MM.1S (cell line): ENCODE data around the gene ZSCAN21.
"Not testable (repeated sequence)": the region's sequence is repeated elsewhere in the genome, so short reads cannot be mapped to it uniquely, and the experiment has no call there.

ENCODE experiments used
- DNase-seq: peaks from one replicate; pipeline ENCODE4 v3.0.0-alpha.2; 2015
- H2AFZ ChIP-seq: fragments of 300-600 bp; sonication (generic); 2 replicates; pipeline ENCODE4 v1.6.0; 2016; ENCODE audit warnings: antibody characterized with exemption, low read length
- H3F3A ChIP-seq: fragments of 300-600 bp; sonication (generic); 2 replicates; pipeline ENCODE4 v1.6.1; 2016; ENCODE audit warnings: mild to moderate bottlenecking, antibody characterized with exemption, low read length, moderate library complexity, mixed read lengths; ENCODE audit not compliant: insufficient read depth
- H3K27ac ChIP-seq: fragments of 300-600 bp; sonication (generic); 2 replicates; pipeline ENCODE4 v1.5.1; 2016; ENCODE audit warnings: mild to moderate bottlenecking, low read length
- H3K27me3 ChIP-seq: fragments of 300-600 bp; sonication (generic); replicated peaks from 2 replicates; pipeline ENCODE4 v1.6.0; 2016; ENCODE audit warnings: low read length; ENCODE audit not compliant: insufficient read depth
- H3K36me3 ChIP-seq: fragments of 300-600 bp; sonication (generic); replicated peaks from 2 replicates; pipeline ENCODE4 v1.6.1; 2016; ENCODE audit warnings: mild to moderate bottlenecking, low read length, mixed read lengths; ENCODE audit not compliant: insufficient read depth
- H3K4me1 ChIP-seq: fragments of 300-600 bp; sonication (generic); 2 replicates; pipeline ENCODE4 v1.6.1; 2016; ENCODE audit warnings: low read length, mixed read lengths
- H3K4me2 ChIP-seq: fragments of 300-600 bp; sonication (generic); 2 replicates; pipeline ENCODE4 v1.6.0; 2016; ENCODE audit warnings: low read depth, low read length
- H3K4me3 ChIP-seq: fragments of 300-600 bp; sonication (generic); 2 replicates; pipeline ENCODE4 v1.5.1; 2016; ENCODE audit warnings: low read length, mixed read lengths
- H3K79me2 ChIP-seq: fragments of 300-600 bp; sonication (generic); 2 replicates; pipeline ENCODE4 v1.6.1; 2016; ENCODE audit warnings: mixed run types, low read length, mixed read lengths
- H3K9ac ChIP-seq: fragments of 300-600 bp; sonication (generic); 2 replicates; pipeline ENCODE4 v1.6.1; 2016; ENCODE audit warnings: low read length, mixed read lengths
- H3K9me2 ChIP-seq: fragments of 300-600 bp; sonication (generic); replicated peaks from 2 replicates; pipeline ENCODE4 v1.6.1; 2016; ENCODE audit warnings: mild to moderate bottlenecking, low read length, mixed read lengths; ENCODE audit not compliant: insufficient read depth
- H3K9me3 ChIP-seq: fragments of 300-600 bp; sonication (generic); replicated peaks from 2 replicates; pipeline ENCODE4 v1.6.1; 2016; ENCODE audit warnings: mild to moderate bottlenecking, low read length, mixed read lengths; ENCODE audit not compliant: insufficient read depth
- H4K20me1 ChIP-seq: fragments of 300-600 bp; sonication (generic); 2 replicates; pipeline ENCODE4 v1.6.1; 2016; ENCODE audit warnings: mild to moderate bottlenecking, low read length, moderate library complexity, mixed read lengths; ENCODE audit not compliant: insufficient read depth
- CTCF ChIP-seq: fragments of 300-600 bp; sonication (generic); IDR thresholded peaks from 2 replicates; pipeline ENCODE4 v1.5.1; 2016; ENCODE audit warnings: antibody characterized with exemption, low read length, mixed read lengths
- EZH2 ChIP-seq: fragments of 300-600 bp; sonication (generic); optimal IDR thresholded peaks from 2 replicates; pipeline ENCODE3; 2017; ENCODE audit warnings: low read depth, mild to moderate bottlenecking, antibody characterized with exemption, low read length, mixed read lengths
- EZH2phosphoT487 ChIP-seq: fragments of 300-600 bp; sonication (generic); IDR thresholded peaks from 2 replicates; pipeline ENCODE4 v1.6.1; 2018; ENCODE audit warnings: antibody characterized with exemption, low read length

The ZSCAN21 gene

GRCh38 chr7:100007887-100008286 lies 41.7 kb upstream of the ZSCAN21 start:
- Histone ChIP-seq H3K27ac (no peak overlapping the region), H3K9ac (no peak overlapping the region), H3K9me3 (no peaks in the 10 kb centered on the region), H2AFZ (no peak overlapping the region), H3K79me2 (no peaks in the 10 kb centered on the region), H4K20me1 (no peaks in the 10 kb centered on the region), H3K9me2 (no peaks in the 10 kb centered on the region), H3K4me1 (no peaks in the 10 kb centered on the region), H3F3A (no peaks in the 10 kb centered on the region), H3K36me3 (no peaks in the 10 kb centered on the region), H3K4me2 (no peak overlapping the region), H3K27me3 (0 out of 2 replicates have a peak, but pooled peaks cover 10% of the 10 kb centered on the region), H3K4me3 (no peak overlapping the region)
- no peak for TF ChIP-seq CTCF
- DNase-seq: no peak

- Histone ChIP-seq H3K9me2 (no peaks in the 10 kb centered on the region), H3K4me1 (no peaks in the 10 kb centered on the region), H3K9ac (no peak overlapping the region), H3K27me3 (0 out of 2 replicates have a peak, but pooled peaks cover 10% of the 10 kb centered on the region), H3K9me3 (no peaks in the 10 kb centered on the region), H4K20me1 (no peaks in the 10 kb centered on the region), H3K4me3 (no peak overlapping the region), H3F3A (no peaks in the 10 kb centered on the region), H3K4me2 (no peak overlapping the region), H3K79me2 (no peaks in the 10 kb centered on the region), H3K36me3 (no peaks in the 10 kb centered on the region), H3K27ac (no peak overlapping the region), H2AFZ (no peak overlapping the region)
- no peak for TF ChIP-seq CTCF
- TF ChIP-seq EZH2phosphoT487: no peak
- no peak for TF ChIP-seq EZH2
- DNase-seq: no peak
These were observed 41.0 kb upstream of the ZSCAN21 start for GRCh38 chr7:100008525-100008924.

GRCh38 chr7:100009952-100010351 lies 39.6 kb upstream of the ZSCAN21 start:
- not testable (repeated sequence) for H3K27me3 ChIP-seq, H4K20me1 ChIP-seq, H3K27ac ChIP-seq, H3K9ac ChIP-seq, H3K9me2 ChIP-seq, DNase-seq, H3F3A ChIP-seq, H3K4me1 ChIP-seq, H3K36me3 ChIP-seq, H3K4me2 ChIP-seq, H3K9me3 ChIP-seq, H2AFZ ChIP-seq, H3K4me3 ChIP-seq, H3K79me2 ChIP-seq

- no peak for TF ChIP-seq EZH2
- TF ChIP-seq CTCF: no peak
- TF ChIP-seq EZH2phosphoT487: no peak
- H3K36me3 ChIP-seq: no peaks in the 10 kb centered on the region
- H3K79me2 ChIP-seq: peaks cover 5% of the 10 kb centered on the region
- H3K9ac ChIP-seq: no peak overlapping the region
- H3K27ac ChIP-seq: no peak overlapping the region
- H3F3A ChIP-seq: no peaks in the 10 kb centered on the region
- H3K9me3 ChIP-seq: no peaks in the 10 kb centered on the region
- H3K9me2 ChIP-seq: no peaks in the 10 kb centered on the region
- no peak overlapping the region for H3K4me3 ChIP-seq
- 0 out of 2 replicates have a peak, but pooled peaks cover 6% of the 10 kb centered on the region for H3K27me3 ChIP-seq
- H3K4me1 ChIP-seq: no peaks in the 10 kb centered on the region
- no peak overlapping the region for H3K4me2 ChIP-seq
- no peak for DNase-seq
- H2AFZ ChIP-seq: no peak overlapping the region
- no peaks in the 10 kb centered on the region for H4K20me1 ChIP-seq
These were observed 38.7 kb upstream of the ZSCAN21 start for GRCh38 chr7:100010901-100011300.
